Measurements from ENCODE around the gene PABPN1.
A peak's percentile ranks its signal among the peaks of the same experiment; 100 is the strongest.

The PABPN1 gene

DNA sequence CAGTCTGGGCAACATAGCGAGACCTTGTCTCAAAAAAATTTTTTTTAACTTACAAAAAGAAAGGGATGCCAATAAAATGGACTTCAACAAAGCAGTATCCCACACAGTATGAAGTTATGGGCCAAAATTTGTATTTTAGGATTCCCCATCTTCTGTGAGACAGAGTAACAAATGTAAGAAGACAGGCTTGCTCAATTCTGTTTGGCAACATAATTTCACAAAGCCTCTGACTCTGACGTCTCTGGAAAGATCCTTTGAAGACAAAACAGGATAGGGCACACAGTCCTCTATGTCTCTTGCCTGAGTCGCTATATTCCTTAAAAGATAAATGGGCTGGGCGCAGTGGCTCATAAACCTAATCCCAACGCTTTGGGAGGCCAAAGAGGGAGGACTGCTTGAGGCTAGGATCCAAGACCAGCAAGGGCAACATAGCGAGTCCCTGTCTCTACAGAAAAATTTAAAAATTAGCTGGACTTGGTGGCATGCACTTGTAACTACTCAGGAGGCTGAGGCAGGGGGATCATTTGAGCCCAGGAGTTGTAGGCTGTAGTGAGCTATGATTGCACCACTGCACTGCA lies 34.3 kb upstream of the PABPN1 start:
- TF ChIP-seq NFIC (IDR thresholded peaks at IDR 0.05) = no peak

DNA sequence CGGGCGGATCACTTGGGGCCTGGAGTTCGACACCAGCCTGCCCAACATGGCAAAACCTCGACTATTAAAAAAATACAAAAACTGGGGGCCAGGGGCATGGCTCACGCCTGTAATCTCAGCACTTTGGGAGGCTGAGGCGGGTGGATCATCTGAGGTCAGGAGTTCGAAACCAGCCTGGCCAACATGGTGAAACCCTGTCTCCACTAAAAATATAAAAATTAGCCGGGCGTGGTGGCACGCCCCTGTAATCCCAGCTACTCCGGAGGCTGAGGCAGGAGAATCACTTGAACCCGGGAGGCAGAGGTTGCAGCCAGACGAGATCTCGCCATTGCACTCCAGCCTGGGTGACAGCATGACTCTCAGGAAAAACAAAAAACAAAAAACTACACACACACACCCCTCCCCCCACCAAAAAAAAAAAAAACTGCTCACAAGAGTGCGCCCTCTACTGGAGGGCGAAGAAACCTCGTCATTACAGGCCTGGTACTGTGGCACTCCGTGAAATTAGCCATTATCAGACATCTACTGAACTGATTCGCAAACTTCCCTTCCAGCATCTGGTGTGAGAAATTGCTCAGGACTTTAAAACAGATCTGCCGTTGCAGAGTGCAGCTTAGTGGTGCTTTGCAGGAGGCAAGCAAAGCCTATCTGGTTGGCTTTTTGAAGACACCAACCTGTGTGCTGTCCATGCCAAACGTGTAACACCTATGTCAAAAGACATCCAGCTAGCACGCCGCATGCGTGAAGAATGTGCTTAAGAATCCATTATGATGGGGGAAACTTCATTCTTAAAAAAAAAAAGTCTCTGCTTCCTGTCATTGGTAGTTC lies 26.3 kb upstream of the PABPN1 start:
- TF ChIP-seq TCF12 (IDR thresholded peaks at IDR 0.05; ENCODE audit: low read depth) = peak; percentile 21; the same call in 1 of the 2 replicates
- TF ChIP-seq, protein P1, sequence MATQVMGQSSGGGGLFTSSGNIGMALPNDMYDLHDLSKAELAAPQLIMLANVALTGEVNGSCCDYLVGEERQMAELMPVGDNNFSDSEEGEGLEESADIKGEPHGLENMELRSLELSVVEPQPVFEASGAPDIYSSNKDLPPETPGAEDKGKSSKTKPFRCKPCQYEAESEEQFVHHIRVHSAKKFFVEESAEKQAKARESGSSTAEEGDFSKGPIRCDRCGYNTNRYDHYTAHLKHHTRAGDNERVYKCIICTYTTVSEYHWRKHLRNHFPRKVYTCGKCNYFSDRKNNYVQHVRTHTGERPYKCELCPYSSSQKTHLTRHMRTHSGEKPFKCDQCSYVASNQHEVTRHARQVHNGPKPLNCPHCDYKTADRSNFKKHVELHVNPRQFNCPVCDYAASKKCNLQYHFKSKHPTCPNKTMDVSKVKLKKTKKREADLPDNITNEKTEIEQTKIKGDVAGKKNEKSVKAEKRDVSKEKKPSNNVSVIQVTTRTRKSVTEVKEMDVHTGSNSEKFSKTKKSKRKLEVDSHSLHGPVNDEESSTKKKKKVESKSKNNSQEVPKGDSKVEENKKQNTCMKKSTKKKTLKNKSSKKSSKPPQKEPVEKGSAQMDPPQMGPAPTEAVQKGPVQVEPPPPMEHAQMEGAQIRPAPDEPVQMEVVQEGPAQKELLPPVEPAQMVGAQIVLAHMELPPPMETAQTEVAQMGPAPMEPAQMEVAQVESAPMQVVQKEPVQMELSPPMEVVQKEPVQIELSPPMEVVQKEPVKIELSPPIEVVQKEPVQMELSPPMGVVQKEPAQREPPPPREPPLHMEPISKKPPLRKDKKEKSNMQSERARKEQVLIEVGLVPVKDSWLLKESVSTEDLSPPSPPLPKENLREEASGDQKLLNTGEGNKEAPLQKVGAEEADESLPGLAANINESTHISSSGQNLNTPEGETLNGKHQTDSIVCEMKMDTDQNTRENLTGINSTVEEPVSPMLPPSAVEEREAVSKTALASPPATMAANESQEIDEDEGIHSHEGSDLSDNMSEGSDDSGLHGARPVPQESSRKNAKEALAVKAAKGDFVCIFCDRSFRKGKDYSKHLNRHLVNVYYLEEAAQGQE (IDR thresholded peaks at IDR 0.05; ENCODE audit: low read depth) = no peak
- TF ChIP-seq RAD21 (IDR thresholded peaks at IDR 0.05; ENCODE audit: low read depth) = peak; percentile 42

DNA sequence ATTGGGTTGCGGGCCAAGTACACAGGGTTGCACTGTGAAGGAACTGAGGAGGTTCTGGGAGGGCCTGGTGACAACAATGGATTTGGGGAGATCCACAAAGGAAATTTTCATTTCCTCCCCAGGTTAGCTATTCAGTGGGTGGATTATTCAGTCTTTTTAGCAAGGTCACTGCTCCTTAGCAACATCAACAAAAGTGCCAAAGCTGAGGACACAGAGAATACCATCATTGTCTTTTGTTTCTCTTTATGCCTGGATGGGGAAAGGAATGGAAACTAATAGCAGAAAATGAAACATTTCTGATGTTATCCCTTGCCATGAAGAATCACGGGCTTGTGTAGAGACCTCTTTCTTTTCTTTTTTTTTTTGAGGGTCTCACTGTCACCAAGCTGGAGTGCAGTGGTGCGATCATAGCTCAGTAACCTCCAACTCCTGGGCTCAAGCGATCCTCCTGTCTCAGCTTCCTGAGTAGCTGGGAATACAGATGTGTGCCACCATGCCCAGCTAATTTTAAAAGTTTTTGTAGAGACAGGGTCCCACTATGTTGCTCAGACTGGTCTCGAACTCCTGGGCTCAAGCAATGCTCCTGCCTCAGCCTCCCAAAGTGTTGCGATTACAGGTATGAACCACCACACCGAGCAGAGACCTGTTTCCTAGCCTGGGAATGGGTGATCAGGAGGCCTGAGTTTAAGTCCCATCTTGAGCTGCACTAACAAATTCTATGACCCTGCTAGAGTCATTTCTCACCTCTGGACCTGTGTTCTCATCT lies 25.1 kb upstream of the PABPN1 start:
- TF ChIP-seq, protein P2, sequence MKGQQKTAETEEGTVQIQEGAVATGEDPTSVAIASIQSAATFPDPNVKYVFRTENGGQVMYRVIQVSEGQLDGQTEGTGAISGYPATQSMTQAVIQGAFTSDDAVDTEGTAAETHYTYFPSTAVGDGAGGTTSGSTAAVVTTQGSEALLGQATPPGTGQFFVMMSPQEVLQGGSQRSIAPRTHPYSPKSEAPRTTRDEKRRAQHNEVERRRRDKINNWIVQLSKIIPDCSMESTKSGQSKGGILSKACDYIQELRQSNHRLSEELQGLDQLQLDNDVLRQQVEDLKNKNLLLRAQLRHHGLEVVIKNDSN (IDR thresholded peaks at IDR 0.05) = no peak
- TF ChIP-seq CREB1 (IDR thresholded peaks at IDR 0.05; ENCODE audit: low read depth) = no peak
- TF ChIP-seq ZBTB7A (IDR thresholded peaks at IDR 0.05; ENCODE audit: low read depth) = no peak
- no peak for TF ChIP-seq EP300 (IDR thresholded peaks at IDR 0.05; ENCODE audit: borderline replicate concordance)
- TF ChIP-seq, protein P3, sequence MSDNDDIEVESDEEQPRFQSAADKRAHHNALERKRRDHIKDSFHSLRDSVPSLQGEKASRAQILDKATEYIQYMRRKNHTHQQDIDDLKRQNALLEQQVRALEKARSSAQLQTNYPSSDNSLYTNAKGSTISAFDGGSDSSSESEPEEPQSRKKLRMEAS (IDR thresholded peaks at IDR 0.05) = no peak
- no peak for TF ChIP-seq FOXM1 (IDR thresholded peaks at IDR 0.05; ENCODE audit: borderline replicate concordance, low read depth)
- no peak for TF ChIP-seq TAF1 (IDR thresholded peaks at IDR 0.05; ENCODE audit: low read depth)
- TF ChIP-seq, protein P1 (IDR thresholded peaks at IDR 0.05; ENCODE audit: low read depth) = no peak
- TF ChIP-seq EGR1 (IDR thresholded peaks at IDR 0.05) = no peak

DNA sequence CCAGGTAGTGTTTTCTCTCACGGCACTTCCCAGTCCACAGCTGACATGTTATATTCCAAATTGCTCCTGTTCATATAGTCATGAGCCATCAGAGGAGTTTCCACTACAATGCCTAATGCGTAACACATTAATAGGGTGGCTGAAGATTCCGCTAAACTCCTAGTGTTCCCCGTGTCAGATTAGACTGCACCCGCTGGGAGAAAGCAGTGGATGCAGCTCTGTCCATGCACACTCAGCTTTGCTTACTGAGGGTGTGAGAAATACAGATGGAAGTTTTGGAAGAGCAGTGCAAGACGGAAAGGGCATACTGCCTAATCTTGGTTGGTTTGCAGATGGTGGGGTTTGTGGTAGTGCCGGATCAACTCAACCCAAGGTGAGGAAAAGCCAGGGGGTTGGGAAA lies 24.2 kb upstream of the PABPN1 start:
- TF ChIP-seq RAD21 (IDR thresholded peaks at IDR 0.05; ENCODE audit: low read depth) (no peak), TCF12 (IDR thresholded peaks at IDR 0.05; ENCODE audit: low read depth) (no peak), ZBTB7A (IDR thresholded peaks at IDR 0.05; ENCODE audit: low read depth) (no peak), CREB1 (IDR thresholded peaks at IDR 0.05; ENCODE audit: low read depth) (no peak), EP300 (IDR thresholded peaks at IDR 0.05; ENCODE audit: borderline replicate concordance) (no peak), EGR1 (IDR thresholded peaks at IDR 0.05) (no peak), CEBPB (IDR thresholded peaks at IDR 0.05) (no peak), TAF1 (IDR thresholded peaks at IDR 0.05; ENCODE audit: low read depth) (no peak), NFIC (IDR thresholded peaks at IDR 0.05) (no peak), YY1 (IDR thresholded peaks at IDR 0.05; ENCODE audit: low read depth) (no peak), TEAD4 (IDR thresholded peaks at IDR 0.05) (no peak), FOXM1 (IDR thresholded peaks at IDR 0.05; ENCODE audit: borderline replicate concordance, low read depth) (no peak)
- TF ChIP-seq, protein P3 (IDR thresholded peaks at IDR 0.05) = no peak
- TF ChIP-seq, protein P2 (IDR thresholded peaks at IDR 0.05) = no peak
- TF ChIP-seq, protein P1 (IDR thresholded peaks at IDR 0.05; ENCODE audit: low read depth) = no peak

Data from Ishikawa (cell line).